ENCODE measurements around the gene PUM2. TPM values are rescaled to one million over a fixed set of nuclear protein-coding genes. Genes with fewer than 3 reads are reported as not detected.

Gene PUM2
- total and polyA plus RNA-seq, 2 of the 13 experiments (the other 11 are each of a cell fraction or from before 2014, with no cell fraction given): 69.6 to 69.8 TPM

GRCh38 chr2:20225294-20226151, 125.1 kb downstream of the PUM2 start (continued):
- no peak for TF ChIP-seq PHF5A (CRISPR knock-in tag; IDR thresholded peaks at IDR 0.05; ENCODE audit: low read depth, unreplicated experiment)
- TF ChIP-seq EP300 (IDR thresholded peaks at IDR 0.05; ENCODE audit: low read depth in 2 of 2, low read length in 2 of 2): no peak
- peak; percentile 33; the same call in 1 of the 2 replicates for TF ChIP-seq EP300 (CRISPR knock-in tag; IDR thresholded peaks at IDR 0.05; ENCODE audit: borderline replicate concordance)
- TF ChIP-seq KLF15 (CRISPR knock-in tag; IDR thresholded peaks at IDR 0.05; ENCODE audit: borderline replicate concordance): no peak
- TF ChIP-seq PAF1 (CRISPR knock-in tag; IDR thresholded peaks at IDR 0.05): no peak
- TF ChIP-seq RXRB (CRISPR knock-in tag; IDR thresholded peaks at IDR 0.05; ENCODE audit: borderline replicate concordance): peak; percentile 65
- peak; percentile 53; the same call in 1 of the 2 replicates for TF ChIP-seq ZBTB4 (CRISPR knock-in tag; IDR thresholded peaks at IDR 0.05; ENCODE audit: borderline replicate concordance)
- no peak for TF ChIP-seq ZNF589 (CRISPR knock-in tag; conservative IDR thresholded peaks at IDR 0.05)
- 0 out of 2 replicates have a peak, but pooled peaks have one; percentile 53 for TF ChIP-seq ARHGAP35 (CRISPR knock-in tag; IDR thresholded peaks at IDR 0.05; ENCODE audit: borderline replicate concordance)
- TF ChIP-seq SP5 (CRISPR knock-in tag; IDR thresholded peaks at IDR 0.05; ENCODE audit: borderline replicate concordance, low read depth): peak; percentile 60; the same call in 1 of the 2 replicates
- TF ChIP-seq ZNF224 (CRISPR knock-in tag; IDR thresholded peaks at IDR 0.05): peak; percentile 73
- TF ChIP-seq ZBTB39 (CRISPR knock-in tag; IDR thresholded peaks at IDR 0.05): 0 out of 2 replicates have a peak, but pooled peaks have one; percentile 63
- no peak for TF ChIP-seq ATF1 (CRISPR knock-in tag; IDR thresholded peaks at IDR 0.05)
- peak; percentile 73; the same call in 1 of the 2 replicates for TF ChIP-seq ZNF788 (CRISPR knock-in tag; IDR thresholded peaks at IDR 0.05; ENCODE audit: borderline replicate concordance)
- no peak; the same call in 1 of the 2 replicates for TF ChIP-seq HHEX (CRISPR knock-in tag; IDR thresholded peaks at IDR 0.05)
- TF ChIP-seq ZNF572 (CRISPR knock-in tag; IDR thresholded peaks at IDR 0.05): peak; percentile 92
- TF ChIP-seq MLLT10 (CRISPR knock-in tag; IDR thresholded peaks at IDR 0.05): no peak
- TF ChIP-seq ZNF709 (CRISPR knock-in tag; IDR thresholded peaks at IDR 0.05): no peak
- TF ChIP-seq, protein P1, sequence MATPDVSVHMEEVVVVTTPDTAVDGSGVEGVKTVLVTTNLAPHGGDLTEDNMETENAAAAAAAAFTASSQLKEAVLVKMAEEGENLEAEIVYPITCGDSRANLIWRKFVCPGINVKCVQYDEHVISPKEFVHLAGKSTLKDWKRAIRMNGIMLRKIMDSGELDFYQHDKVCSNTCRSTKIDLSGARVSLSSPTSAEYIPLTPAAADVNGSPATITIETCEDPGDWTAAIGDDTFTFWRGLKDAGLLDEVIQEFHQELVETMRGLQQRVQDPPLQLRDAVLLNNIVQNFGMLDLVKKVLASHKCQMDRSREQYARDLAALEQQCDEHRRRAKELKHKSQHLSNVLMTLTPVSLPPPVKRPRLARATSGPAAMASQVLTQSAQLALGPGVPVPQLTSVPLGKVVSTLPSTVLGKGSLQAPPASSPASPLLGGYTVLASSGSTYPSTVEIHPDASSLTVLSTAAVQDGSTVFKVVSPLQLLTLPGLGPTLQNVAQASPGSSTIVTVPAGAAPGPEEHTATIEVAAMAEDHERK (CRISPR knock-in tag; IDR thresholded peaks at IDR 0.05; ENCODE audit: low read depth): 0 out of 2 replicates have a peak, but pooled peaks have one; percentile 31
- no peak; the same call in 1 of the 2 replicates for TF ChIP-seq ZBTB25 (CRISPR knock-in tag; IDR thresholded peaks at IDR 0.05)
- no peak for TF ChIP-seq ZIK1 (CRISPR knock-in tag; IDR thresholded peaks at IDR 0.05; ENCODE audit: borderline replicate concordance, low read depth)
